GM19043 (cell line): Measurements from ENCODE around the gene VPS72.
"Not testable (repeated sequence)": the region's sequence is repeated elsewhere in the genome, so short reads cannot be mapped to it uniquely, and the experiment has no call there.

Experiments used
- ATAC-seq: cut with Tn5 transposase; IDR thresholded peaks from one replicate; pipeline ENCODE4 v1.9.1; 2021; ENCODE audit warnings: low read depth; ENCODE audit not compliant: unreplicated experiment

The VPS72 gene

GRCh38 chr1:151188667-151189066, 1.3 kb downstream of the VPS72 start:
- not testable (repeated sequence) for ATAC-seq

GRCh38 chr1:151187205-151187604, 2.8 kb downstream of the VPS72 start:
- no peak for ATAC-seq

- no peak for ATAC-seq
Observed at GRCh38 chr1:151184211-151184610, 5.8 kb downstream of the VPS72 start.

GRCh38 chr1:151176514-151177045, 13.4 kb downstream of the VPS72 start:
- ATAC-seq: no peak

GRCh38 chr1:151175863-151176262, 14.1 kb downstream of the VPS72 start, which contains the start of gene TMOD4:
Gene TMOD4 (minus strand): TSS chr1:151175981. CDS start chr1:151174875, 1,106 bp downstream.
- no peak for ATAC-seq

GRCh38 chr1:151175041-151175741, 14.8 kb downstream of the VPS72 start:
- no peak for ATAC-seq

- ATAC-seq: no peak
Observed at GRCh38 chr1:151171190-151171589, 18.8 kb downstream of the VPS72 start.

GRCh38 chr1:151167116-151167515, 22.9 kb downstream of the VPS72 start:
- no peak for ATAC-seq

GRCh38 chr1:151166505-151166956, 23.5 kb downstream of the VPS72 start:
- ATAC-seq: no peak

- ATAC-seq: peak; percentile 89
Observed at GRCh38 chr1:151165738-151166504, 24.1 kb downstream of the VPS72 start, which contains the start of the genes LYSMD1 and SCNM1. Gene LYSMD1 (minus strand): TSS chr1:151165902. CDS start chr1:151165258, 644 bp downstream. Gene SCNM1 (plus strand): TSS chr1:151166144. CDS start chr1:151166153, 9 bp downstream.

- no peak for ATAC-seq
Observed at GRCh38 chr1:151165281-151165737, 24.7 kb downstream of the VPS72 start.

- ATAC-seq: no peak
Observed at GRCh38 chr1:151164732-151165280, 25.2 kb downstream of the VPS72 start.

- no peak for ATAC-seq
Observed at GRCh38 chr1:151159373-151159772, 30.6 kb downstream of the VPS72 start.

GRCh38 chr1:151158751-151159251, 31.2 kb downstream of the VPS72 start:
- no peak for ATAC-seq

GRCh38 chr1:151158326-151158725, 31.7 kb downstream of the VPS72 start:
- no peak for ATAC-seq

GRCh38 chr1:151157067-151157531, 32.9 kb downstream of the VPS72 start:
- no peak for ATAC-seq

- ATAC-seq: peak; percentile 60
Observed at GRCh38 chr1:151156515-151156819, 33.5 kb downstream of the VPS72 start, which contains the start of gene TNFAIP8L2. Gene TNFAIP8L2 (plus strand): TSS chr1:151156649. CDS start chr1:151158698, 2,049 bp downstream.

GRCh38 chr1:151147665-151148064, 42.3 kb downstream of the VPS72 start:
- no peak for ATAC-seq

- no peak for ATAC-seq
Observed at GRCh38 chr1:151147132-151147503, 42.9 kb downstream of the VPS72 start.

GRCh38 chr1:151146412-151147131, 43.4 kb downstream of the VPS72 start, which contains the start of gene SEMA6C:
Gene SEMA6C (minus strand): TSS chr1:151146631. CDS start chr1:151142621, 4,010 bp downstream.
- ATAC-seq: peak; percentile 99
